ENCODE results near the gene SAV1.

Gene SAV1

GRCh38 chr14:50675597-50675996, 7.5 kb upstream of the SAV1 start:
- Histone ChIP-seq H4K20me1 (ENCODE audit: insufficient read depth, low read length) (no peaks in the 10 kb centered on the region), H3F3A (ENCODE audit: insufficient read depth, low read length) (no peaks in the 10 kb centered on the region), H3K27me3 (ENCODE audit: insufficient read depth, low read length) (no peaks in the 10 kb centered on the region), H3K27ac (ENCODE audit: low read depth, low read length, poor library complexity, severe bottlenecking) (no peak overlapping the region), H3K9me3 (ENCODE audit: low read length) (no peaks in the 10 kb centered on the region), H3K9me2 (ENCODE audit: low read depth, low read length) (no peaks in the 10 kb centered on the region), H3K4me2 (ENCODE audit: low read length) (no peak overlapping the region), H3K79me2 (ENCODE audit: insufficient read depth, low read length) (no peaks in the 10 kb centered on the region), H3K4me3 (ENCODE audit: low read depth, low read length, poor library complexity, severe bottlenecking) (no peak overlapping the region), H3K36me3 (ENCODE audit: insufficient read depth, low read length) (no peaks in the 10 kb centered on the region), H3K4me1 (ENCODE audit: insufficient read depth, low read length, severe bottlenecking) (peaks cover 15% of the 10 kb centered on the region), H3K9ac (ENCODE audit: low read length) (no peak overlapping the region), H2AFZ (ENCODE audit: low read length) (no peak overlapping the region)
- TF ChIP-seq CTCF (IDR thresholded peaks at IDR 0.05; ENCODE audit: low read length), result no peak

GRCh38 chr14:50670866-50671256, 2.8 kb upstream of the SAV1 start:
- H3K9me3 ChIP-seq (ENCODE audit: low read length), result no peaks in the 10 kb centered on the region
- H3K4me2 ChIP-seq (ENCODE audit: low read length), result no peak overlapping the region
- no peak overlapping the region for H3K27ac ChIP-seq (ENCODE audit: low read depth, low read length, poor library complexity, severe bottlenecking)
- H3K4me3 ChIP-seq (ENCODE audit: low read depth, low read length, poor library complexity, severe bottlenecking), result no peak overlapping the region
- H3K9me2 ChIP-seq (ENCODE audit: low read depth, low read length), result no peaks in the 10 kb centered on the region
- TF ChIP-seq EZH2 (IDR thresholded peaks at IDR 0.05; ENCODE audit: borderline replicate concordance, low read length), result no peak
- TF ChIP-seq CTCF (IDR thresholded peaks at IDR 0.05; ENCODE audit: low read length), result no peak
- H2AFZ ChIP-seq (ENCODE audit: low read length), result no peak overlapping the region
- no peak overlapping the region for H3K9ac ChIP-seq (ENCODE audit: low read length)
- H3K36me3 ChIP-seq (ENCODE audit: insufficient read depth, low read length), result no peaks in the 10 kb centered on the region
- H4K20me1 ChIP-seq (ENCODE audit: insufficient read depth, low read length), result no peaks in the 10 kb centered on the region
- no peaks in the 10 kb centered on the region for H3F3A ChIP-seq (ENCODE audit: insufficient read depth, low read length)
- no peaks in the 10 kb centered on the region for H3K27me3 ChIP-seq (ENCODE audit: insufficient read depth, low read length)
- peaks cover 22% of the 10 kb centered on the region for H3K4me1 ChIP-seq (ENCODE audit: insufficient read depth, low read length, severe bottlenecking)
- peaks cover 13% of the 10 kb centered on the region for H3K79me2 ChIP-seq (ENCODE audit: insufficient read depth, low read length)

- no peaks in the 10 kb centered on the region for H3K9me3 ChIP-seq (ENCODE audit: low read length)
- no peaks in the 10 kb centered on the region for H3F3A ChIP-seq (ENCODE audit: insufficient read depth, low read length)
- H2AFZ ChIP-seq (ENCODE audit: low read length), result no peak overlapping the region
- H3K27me3 ChIP-seq (ENCODE audit: insufficient read depth, low read length), result no peaks in the 10 kb centered on the region
- H3K79me2 ChIP-seq (ENCODE audit: insufficient read depth, low read length), result peaks cover 17% of the 10 kb centered on the region
- TF ChIP-seq CTCF (IDR thresholded peaks at IDR 0.05; ENCODE audit: low read length) (no peak), EZH2 (IDR thresholded peaks at IDR 0.05; ENCODE audit: borderline replicate concordance, low read length) (no peak)
- no peak overlapping the region for H3K9ac ChIP-seq (ENCODE audit: low read length)
- no peak overlapping the region for H3K4me3 ChIP-seq (ENCODE audit: low read depth, low read length, poor library complexity, severe bottlenecking)
- no peaks in the 10 kb centered on the region for H4K20me1 ChIP-seq (ENCODE audit: insufficient read depth, low read length)
- peaks cover 27% of the 10 kb centered on the region for H3K4me1 ChIP-seq (ENCODE audit: insufficient read depth, low read length, severe bottlenecking)
- H3K27ac ChIP-seq (ENCODE audit: low read depth, low read length, poor library complexity, severe bottlenecking), result no peak overlapping the region
- no peaks in the 10 kb centered on the region for H3K9me2 ChIP-seq (ENCODE audit: low read depth, low read length)
- H3K4me2 ChIP-seq (ENCODE audit: low read length), result no peak overlapping the region
- no peaks in the 10 kb centered on the region for H3K36me3 ChIP-seq (ENCODE audit: insufficient read depth, low read length)
Measured at GRCh38 chr14:50670196-50670865, 2.2 kb upstream of the SAV1 start.
